ENCODE results near the gene MATN3. TPM values are rescaled to one million over a fixed set of nuclear protein-coding genes. Genes with fewer than 3 reads are reported as not detected.

Gene MATN3
- total and polyA plus RNA-seq, 2 of the 8 experiments (the other 6 are each of a cell fraction or from before 2014, with no cell fraction given), result 3.0 to 9.9 TPM

- 79% methylated on average over 1 of the region's 1 CpG; no CpG with 5 or more reads in 1 of the 2 experiments for WGBS, 2 experiments (ENCODE audit: extremely low coverage in 1 of 2, insufficient coverage in 1 of 2, insufficient read length in 1 of 2, insufficient replicate concordance in 2 of 2, low coverage in 1 of 2, low lambda C conversion rate in 2 of 2, missing lambda C conversion rate in 1 of 2)
- no peaks in the 10 kb centered on the region for H3K79me2 ChIP-seq (ENCODE audit: control insufficient read depth in 1 of 2, insufficient read depth in 2 of 2, low read length in 2 of 2)
- H3K27ac ChIP-seq (ENCODE audit: low read depth, low read length), result no peak overlapping the region
- H4K5ac ChIP-seq (ENCODE audit: insufficient read length, low read depth, low read length), result no peak overlapping the region
- no peak overlapping the region for H4K8ac ChIP-seq (ENCODE audit: extremely low read depth, insufficient read depth, low read length)
- no peak overlapping the region for H3K14ac ChIP-seq (ENCODE audit: insufficient read length)
- no peak overlapping the region for H3K56ac ChIP-seq (replicated peaks; ENCODE audit: insufficient read length, low read depth, low read length)
- no peak overlapping the region for H2BK120ac ChIP-seq (replicated peaks; ENCODE audit: low read depth, low read length)
- no peak overlapping the region for H2AK5ac ChIP-seq (ENCODE audit: low read depth, low read length)
- no peaks in the 10 kb centered on the region for H3K4me1 ChIP-seq (replicated peaks in 1 of 4; ENCODE audit: control insufficient read depth in 3 of 4, insufficient read depth in 4 of 4, low read length in 3 of 4)
- FAIRE-seq (no peak), DNase-seq (ENCODE audit: low read depth in 1 of 2, low spot score in 2 of 2) (no peak)
- H4K20me1 ChIP-seq (replicated peaks in 1 of 2; ENCODE audit: control insufficient read depth in 1 of 2, insufficient read depth in 2 of 2, low read length in 2 of 2), result no peaks in the 10 kb centered on the region
- no peak overlapping the region for H3K4ac ChIP-seq (replicated peaks; ENCODE audit: insufficient read length, low read depth, low read length)
- H3K9ac ChIP-seq (replicated peaks in 1 of 4; ENCODE audit: extremely low read depth in 1 of 4, low read depth in 3 of 4, low read length in 3 of 4), result no peak overlapping the region
- ChIA-PET POLR2A (ENCODE audit: partially characterized antibody) (no interaction called here), CTCF (ENCODE audit: partially characterized antibody) (interaction anchor here (1.1 to 3.6 kb wide), 4 partner anchors 10 to 45 kb away, joined by 3 to 19 read pairs (median 3); no protein-coding TSS in a partner anchor)
- H3K23ac ChIP-seq (ENCODE audit: insufficient read length), result no peak overlapping the region
- H2BK20ac ChIP-seq (ENCODE audit: low read length), result no peak overlapping the region
- no peaks in the 10 kb centered on the region for H3K9me3 ChIP-seq (ENCODE audit: insufficient read depth in 2 of 2, low read depth in 1 of 2, low read length in 1 of 2)
- no peak overlapping the region for H3K4me3 ChIP-seq (ENCODE audit: extremely low read depth in 1 of 4, insufficient read depth in 2 of 4, low read depth in 3 of 4, low read length in 4 of 4)
- no peaks in the 10 kb centered on the region for H3K36me3 ChIP-seq (ENCODE audit: control insufficient read depth in 2 of 4, insufficient read depth in 4 of 4, low read length in 3 of 4)
- H3K4me2 ChIP-seq (ENCODE audit: insufficient read depth in 1 of 2, low read depth in 2 of 2, low read length in 2 of 2), result no peak overlapping the region
- no peak overlapping the region for H2BK5ac ChIP-seq (ENCODE audit: low read depth, low read length)
- H2BK15ac ChIP-seq (ENCODE audit: low read length), result no peak overlapping the region
- no peaks in the 10 kb centered on the region for H3K79me1 ChIP-seq (ENCODE audit: low read depth, low read length)
- H3K27me3 ChIP-seq (replicated peaks in 1 of 4; ENCODE audit: control insufficient read depth in 3 of 4, extremely low read depth in 1 of 4, insufficient read depth in 3 of 4, low read length in 3 of 4), result no peaks in the 10 kb centered on the region
- H3K18ac ChIP-seq (ENCODE audit: extremely low read depth, low read length), result no peak overlapping the region
- no peak overlapping the region for H2BK12ac ChIP-seq (ENCODE audit: low read depth, low read length)
- no peak overlapping the region for H4K91ac ChIP-seq (replicated peaks; ENCODE audit: insufficient read length, low read length)
- no peaks in the 10 kb centered on the region for H3K23me2 ChIP-seq (ENCODE audit: low read depth, low read length)
- H2AFZ ChIP-seq (ENCODE audit: low read length), result no peak overlapping the region
- TF ChIP-seq ATF3 (IDR thresholded peaks at IDR 0.05; ENCODE audit: insufficient read depth, low read depth, low read length) (no peak), TEAD4 (IDR thresholded peaks at IDR 0.05; ENCODE audit: low read depth, low read length) (no peak), SP4 (IDR thresholded peaks at IDR 0.05; ENCODE audit: low read length) (no peak), SAP30 (IDR thresholded peaks at IDR 0.05; ENCODE audit: insufficient read depth, insufficient replicate concordance, low read length) (no peak), SUZ12 (IDR thresholded peaks at IDR 0.05; ENCODE audit: low read length) (no peak), SP1 (IDR thresholded peaks at IDR 0.05; ENCODE audit: low read depth, low read length) (no peak), HDAC6 (IDR thresholded peaks at IDR 0.05; ENCODE audit: low read depth, low read length) (no peak), CHD1 (IDR thresholded peaks at IDR 0.05; ENCODE audit: low read depth, low read length) (no peak), EGR1 (IDR thresholded peaks at IDR 0.05; ENCODE audit: borderline replicate concordance, low read depth, low read length) (no peak), NRF1 (IDR thresholded peaks at IDR 0.05; ENCODE audit: low read depth, low read length) (no peak), CTCF (IDR thresholded peaks at IDR 0.05; ENCODE audit: control extremely low read depth in 1 of 3, insufficient read depth in 1 of 3, low read depth in 1 of 3, low read length in 3 of 3) (no peak), GABPA (IDR thresholded peaks at IDR 0.05; ENCODE audit: borderline replicate concordance, insufficient read depth, low read length) (no peak)
Measured at GRCh38 chr2:20060106-20060505, 47.6 kb upstream of the MATN3 start.

Measured in H1 (cell line).